Esophagus muscularis mucosa (tissue), 4 donors: ENCODE data around the gene RASGRF1.

ENCODE experiments used
- EP300 ChIP-seq: sonication (generic); formaldehyde crosslinking; IDR thresholded peaks from one replicate; pipeline ENCODE4 v1.6.1; 2017; ENCODE audit warnings: antibody characterized with exemption
- POLR2A ChIP-seq: fragments of 450-650 bp; IDR thresholded peaks from one replicate; pipeline ENCODE4 v1.6.1; 2017; ENCODE audit warnings: antibody characterized with exemption, moderate library complexity, mild to moderate bottlenecking, low read depth
- TF ChIP-seq, protein P1 (sequence below), 3 experiments: fragments of 200-600 bp in 2 of 3; fragments of 450-650 bp in 1 of 3; sonication (generic) in 2 of 3; IDR thresholded peaks; one replicate each; pipeline ENCODE4 v1.5.1; 2017 to 2019; ENCODE audit warnings: antibody characterized with exemption in 3 of 3, mild to moderate bottlenecking in 2 of 3, moderate library complexity in 1 of 3

DNA sequence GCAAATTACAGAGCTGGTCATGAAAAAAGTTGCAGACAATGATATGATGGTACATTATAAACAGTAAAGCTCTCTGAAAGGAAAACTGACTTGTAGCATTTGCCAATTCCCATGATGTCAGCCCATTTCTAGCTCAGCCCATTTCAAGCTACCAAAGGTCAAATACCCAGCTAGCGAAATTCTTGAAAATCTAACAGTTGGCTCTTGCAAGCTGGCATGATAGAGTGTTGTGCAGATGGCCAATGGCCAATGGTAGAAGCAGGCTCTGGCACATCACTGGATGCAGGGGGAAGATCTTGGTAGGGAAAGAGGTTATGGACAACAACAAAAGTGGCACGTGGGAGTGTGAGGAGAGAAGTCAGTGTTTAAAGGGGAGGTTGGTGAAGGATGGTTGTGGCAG is 36.7 kb downstream of the RASGRF1 start:
- TF ChIP-seq POLR2A: no peak
- TF ChIP-seq, protein P1, sequence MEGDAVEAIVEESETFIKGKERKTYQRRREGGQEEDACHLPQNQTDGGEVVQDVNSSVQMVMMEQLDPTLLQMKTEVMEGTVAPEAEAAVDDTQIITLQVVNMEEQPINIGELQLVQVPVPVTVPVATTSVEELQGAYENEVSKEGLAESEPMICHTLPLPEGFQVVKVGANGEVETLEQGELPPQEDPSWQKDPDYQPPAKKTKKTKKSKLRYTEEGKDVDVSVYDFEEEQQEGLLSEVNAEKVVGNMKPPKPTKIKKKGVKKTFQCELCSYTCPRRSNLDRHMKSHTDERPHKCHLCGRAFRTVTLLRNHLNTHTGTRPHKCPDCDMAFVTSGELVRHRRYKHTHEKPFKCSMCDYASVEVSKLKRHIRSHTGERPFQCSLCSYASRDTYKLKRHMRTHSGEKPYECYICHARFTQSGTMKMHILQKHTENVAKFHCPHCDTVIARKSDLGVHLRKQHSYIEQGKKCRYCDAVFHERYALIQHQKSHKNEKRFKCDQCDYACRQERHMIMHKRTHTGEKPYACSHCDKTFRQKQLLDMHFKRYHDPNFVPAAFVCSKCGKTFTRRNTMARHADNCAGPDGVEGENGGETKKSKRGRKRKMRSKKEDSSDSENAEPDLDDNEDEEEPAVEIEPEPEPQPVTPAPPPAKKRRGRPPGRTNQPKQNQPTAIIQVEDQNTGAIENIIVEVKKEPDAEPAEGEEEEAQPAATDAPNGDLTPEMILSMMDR (IDR thresholded peaks at IDR 0.05): no peak
- TF ChIP-seq EP300: no peak
